ENCODE data around the gene TYMP. TPM values are rescaled to one million over a fixed set of nuclear protein-coding genes. Genes with fewer than 3 reads are reported as not detected.

Gene TYMP
- total and polyA plus RNA-seq, 2 of the 8 experiments (the other 6 are each of a cell fraction or from before 2014, with no cell fraction given) = 0.43 to 0.48 TPM

GRCh38 chr22:50477923-50478322 lies 51.9 kb downstream of the TYMP start:
- H3K9me3 ChIP-seq (ENCODE audit: insufficient read depth in 2 of 2, low read depth in 1 of 2, low read length in 1 of 2) = no peaks in the 10 kb centered on the region
- H2AFZ ChIP-seq (ENCODE audit: low read length) = no peak overlapping the region
- H2BK12ac ChIP-seq (ENCODE audit: low read depth, low read length) = peak overlapping the region; percentile 39; the same call in 1 of the 2 replicates
- WGBS, 2 experiments (ENCODE audit: extremely low coverage in 1 of 2, insufficient coverage in 1 of 2, insufficient read length in 1 of 2, insufficient replicate concordance in 2 of 2, low coverage in 1 of 2, low lambda C conversion rate in 2 of 2, missing lambda C conversion rate in 1 of 2) = 93% methylated on average over 12 of the region's 12 CpGs; no CpG with 5 or more reads in 1 of the 2 experiments
- H3K27me3 ChIP-seq (replicated peaks in 1 of 4; ENCODE audit: control insufficient read depth in 3 of 4, extremely low read depth in 1 of 4, insufficient read depth in 3 of 4, low read length in 3 of 4) = peaks cover 1 to 22% (median 13%) of the 10 kb centered on the region in 4 experiments; a peak in 6 of 7 replicates
- no peak overlapping the region for H2BK120ac ChIP-seq (replicated peaks; ENCODE audit: low read depth, low read length)
- H2AK5ac ChIP-seq (ENCODE audit: low read depth, low read length) = no peak overlapping the region
- H3K9ac ChIP-seq (replicated peaks in 1 of 4; ENCODE audit: extremely low read depth in 1 of 4, low read depth in 3 of 4, low read length in 3 of 4) = no peak overlapping the region
- no peak overlapping the region for H3K14ac ChIP-seq (ENCODE audit: insufficient read length)
- peaks cover 12% of the 10 kb centered on the region; the same call in 1 of the 2 replicates for H3K23me2 ChIP-seq (ENCODE audit: low read depth, low read length)
- no peak overlapping the region for H4K8ac ChIP-seq (ENCODE audit: extremely low read depth, insufficient read depth, low read length)
- no peak overlapping the region for H4K5ac ChIP-seq (ENCODE audit: insufficient read length, low read depth, low read length)
- H3K4ac ChIP-seq (replicated peaks; ENCODE audit: insufficient read length, low read depth, low read length) = no peak overlapping the region
- H3K27ac ChIP-seq (ENCODE audit: low read depth, low read length) = no peak overlapping the region
- H4K91ac ChIP-seq (replicated peaks; ENCODE audit: insufficient read length, low read length) = peak overlapping the region; percentile 40
- H2BK20ac ChIP-seq (ENCODE audit: low read length) = no peak overlapping the region
- ChIA-PET CTCF (ENCODE audit: partially characterized antibody) (interaction anchor here (0.6 to 2.9 kb wide), 3 partner anchors 20 to 487 kb away, joined by 3 to 16 read pairs (median 4); no protein-coding TSS in a partner anchor), POLR2A (ENCODE audit: partially characterized antibody) (no interaction called here)
- H3K79me1 ChIP-seq (ENCODE audit: low read depth, low read length) = peaks cover 7% of the 10 kb centered on the region
- H3K36me3 ChIP-seq (ENCODE audit: control insufficient read depth in 2 of 4, insufficient read depth in 4 of 4, low read length in 3 of 4) = 0 out of 8 replicates have a peak, but pooled peaks cover 0 to under 1% (median 0%) of the 10 kb centered on the region in 4 experiments
- H3K4me2 ChIP-seq (ENCODE audit: insufficient read depth in 1 of 2, low read depth in 2 of 2, low read length in 2 of 2) = no peak overlapping the region
- no peak for FAIRE-seq
- peaks cover 0 to 14% of the 10 kb centered on the region in 2 experiments; a peak in 3 of 4 replicates for H3K79me2 ChIP-seq (ENCODE audit: control insufficient read depth in 1 of 2, insufficient read depth in 2 of 2, low read length in 2 of 2)
- H3K18ac ChIP-seq (ENCODE audit: extremely low read depth, low read length) = no peak overlapping the region
- H3K4me1 ChIP-seq (replicated peaks in 1 of 4; ENCODE audit: control insufficient read depth in 3 of 4, insufficient read depth in 4 of 4, low read length in 3 of 4) = peaks cover 0 to 20% (median 10%) of the 10 kb centered on the region in 4 experiments; a peak in 5 of 7 replicates
- H3K23ac ChIP-seq (ENCODE audit: insufficient read length) = no peak overlapping the region
- no peak overlapping the region for H3K56ac ChIP-seq (replicated peaks; ENCODE audit: insufficient read length, low read depth, low read length)
- peaks cover 11 to 12% of the 10 kb centered on the region in 2 experiments for H4K20me1 ChIP-seq (replicated peaks in 1 of 2; ENCODE audit: control insufficient read depth in 1 of 2, insufficient read depth in 2 of 2, low read length in 2 of 2)
- no peak for DNase-seq (ENCODE audit: low read depth in 1 of 2, low spot score in 2 of 2)
- peak overlapping the region; percentile 44; the same call in 1 of the 2 replicates for H2BK5ac ChIP-seq (ENCODE audit: low read depth, low read length)
- no peak overlapping the region for H2BK15ac ChIP-seq (ENCODE audit: low read length)
- no peak overlapping the region for H3K4me3 ChIP-seq (ENCODE audit: extremely low read depth in 1 of 4, insufficient read depth in 2 of 4, low read depth in 3 of 4, low read length in 4 of 4)
- TF ChIP-seq RFX5 (IDR thresholded peaks at IDR 0.05; ENCODE audit: borderline replicate concordance, low read depth, low read length) (no peak), SIX5 (IDR thresholded peaks at IDR 0.05; ENCODE audit: low read depth, low read length) (no peak), SRF (IDR thresholded peaks at IDR 0.05; ENCODE audit: low read depth, low read length) (no peak), RXRA (IDR thresholded peaks at IDR 0.05; ENCODE audit: insufficient read depth, low read depth, low read length) (no peak), SP2 (IDR thresholded peaks at IDR 0.05; ENCODE audit: low read length) (no peak), NRF1 (IDR thresholded peaks at IDR 0.05; ENCODE audit: low read depth, low read length) (no peak), POLR2A (IDR thresholded peaks at IDR 0.05; ENCODE audit: control extremely low read depth in 1 of 2, low read depth in 2 of 2, low read length in 2 of 2) (no peak), ZNF274 (IDR thresholded peaks at IDR 0.05; ENCODE audit: borderline replicate concordance, extremely low read depth, low read length) (no peak), CREB1 (IDR thresholded peaks at IDR 0.05) (no peak), ASH2L (IDR thresholded peaks at IDR 0.05; ENCODE audit: low read length) (no peak), MAX (IDR thresholded peaks at IDR 0.05) (no peak), CBX8 (IDR thresholded peaks at IDR 0.05; ENCODE audit: borderline replicate concordance, low read depth, low read length) (no peak), SIRT6 (IDR thresholded peaks at IDR 0.05; ENCODE audit: low read length) (no peak), KDM1A (IDR thresholded peaks at IDR 0.05; ENCODE audit: borderline replicate concordance, low read length) (no peak), POU5F1 (IDR thresholded peaks at IDR 0.05; ENCODE audit: low read depth, low read length) (no peak), SP1 (IDR thresholded peaks at IDR 0.05; ENCODE audit: low read depth, low read length) (no peak)
